Aorta (tissue), 5 donors: Measurements from ENCODE around the gene MRE11. TPM values are rescaled to one million over a fixed set of nuclear protein-coding genes. Genes with fewer than 3 reads are reported as not detected.
A peak's percentile ranks its signal among the peaks of the same experiment; 100 is the strongest.

Experiments used
- ATAC-seq: fragments of 200-7000 bp; cut with Tn5 transposase; one replicate; pipeline ENCODE4 v1.9.1; 2022; ENCODE audit warnings: moderate library complexity; ENCODE audit not compliant: low FRiP score
- DNase-seq, 2 donors: peaks; one replicate each; pipeline ENCODE4 v3.0.0-alpha.2; 2020
- H3K27ac ChIP-seq, 2 donors: one replicate each; pipeline ENCODE4 v1.5.1; 2013; ENCODE audit warnings: low read length in 2 of 2, mild to moderate bottlenecking in 2 of 2, moderate library complexity in 2 of 2, control low read depth in 1 of 2, inconsistent platforms in 1 of 2, low read depth in 1 of 2
- H3K27me3 ChIP-seq, 2 donors: one replicate each; pipeline ENCODE4 v1.6.1; 2013; ENCODE audit warnings: control low read depth in 1 of 2, low read length in 1 of 2, mild to moderate bottlenecking in 1 of 2, moderate library complexity in 1 of 2; ENCODE audit not compliant: insufficient read depth in 2 of 2, control insufficient read depth in 1 of 2
- H3K36me3 ChIP-seq, 2 donors: one replicate each; pipeline ENCODE4 v1.6.1; 2013; ENCODE audit warnings: control low read depth in 1 of 2, low read length in 1 of 2, mild to moderate bottlenecking in 1 of 2; ENCODE audit not compliant: insufficient read depth in 2 of 2, control insufficient read depth in 1 of 2
- H3K4me1 ChIP-seq, 2 donors: one replicate each; pipeline ENCODE4 v1.6.1; 2013; ENCODE audit warnings: low read length in 2 of 2, control low read depth in 1 of 2, mild to moderate bottlenecking in 1 of 2, moderate library complexity in 1 of 2; ENCODE audit not compliant: insufficient read depth in 2 of 2, control insufficient read depth in 1 of 2
- H3K4me3 ChIP-seq, 2 donors: one replicate each; pipeline ENCODE4 v1.5.1; 2013; ENCODE audit warnings: low read length in 2 of 2, control low read depth in 1 of 2, mild to moderate bottlenecking in 1 of 2
- H3K9me3 ChIP-seq: one replicate; pipeline ENCODE4 v1.6.1; 2013; ENCODE audit warnings: mild to moderate bottlenecking, low read length; ENCODE audit not compliant: control insufficient read depth
- WGBS, 2 donors: extraction: QIAGEN DNeasy Blood & Tissue Kit; methylation state at CpG; one replicate each; pipeline ENCODE4 v1.1.7; 2013; 5-methylcytosine and 5-hydroxymethylcytosine counted together
- intact Hi-C, 2 donors: fragments of 100-400 bp; cut with DNase I; formaldehyde crosslinking; loops; one replicate each; pipeline versions ENCODE4 v1.14.2 to v1.15.0; 2022
- long read RNA-seq, 2 donors: library from polyadenylated mRNA; unstranded; transcript quantifications; one replicate each; pipeline ENCODE4 v2.0.0, GENCODE V29; 2020 to 2021
- polyA plus RNA-seq, 2 donors: library from polyadenylated mRNA; stranded (reverse); fragments of 200-250 nt; gene quantifications; one replicate each; pipeline ENCODE4 v1.2.3, GENCODE V29; 2013
- total RNA-seq, 2 donors: library from RNA; stranded (reverse); fragmentation: NEBNext Ultra II Directional; extraction: Animal tissue kit (Norgen Biotek cat#: 25700); gene quantifications; one replicate each; pipeline ENCODE4 v1.2.1, GENCODE V29; 2021
- donor health status: healthy with polysubstance abuse.
- donor health status: Bipolar disorder and iron deficiency.
- donor health status: DM: no; HTN: no; CAD: no.
- donor health status: DM: no; HTN: no; CAD: no.
- donor health status: DM: yes; HTN: yes; CAD: no.

MRE11 gene
- 10 to 100 TPM; 16.0 to 27.9 TPM for total RNA-seq
- polyA plus RNA-seq: 1 to 10 TPM; 3.4 to 5.0 TPM
- long read RNA-seq, donor 1, full-length matches to known transcripts: 9 of 43 reads
- long read RNA-seq, donor 1, partial matches to known transcripts: 21 of 43 reads
- long read RNA-seq, donor 1, other reads (novel, unspliced or antisense): 13 of 43 reads
- long read RNA-seq, donor 2, partial matches to known transcripts: 2 of 14 reads
- long read RNA-seq, donor 2, other reads (novel, unspliced or antisense): 12 of 14 reads

GRCh38 chr11:94493281-94494125 is at the start of gene MRE11, which contains the start of gene ANKRD49:
MRE11 (minus strand) TSS chr11:94493844; CDS start chr11:94492801, 1,043 bp downstream.
ANKRD49 (plus strand) TSS chr11:94493984; CDS start chr11:94496694, 2,710 bp downstream.
- H3K36me3 ChIP-seq: peaks cover 0 to 3% of the 10 kb centered on the region in 2 donors
- ATAC-seq: peak; percentile 100
- 0% methylated on average over 55 of the region's 55 CpGs for WGBS, 2 donors
- intact Hi-C loops: loop anchor here in 1 of 2 donors (10.0 kb wide), 1 partner anchor 599 kb away; no protein-coding TSS in a partner anchor
- peak within 1 kb of the TSS; percentile 70 to 82 for H3K4me3 ChIP-seq
- no peaks in the 10 kb centered on the region for H3K27me3 ChIP-seq
- H3K27ac ChIP-seq: peak within 1 kb of the TSS in 1 of 2 donors; percentile 66
- no peaks in the 10 kb centered on the region for H3K9me3 ChIP-seq
- peak; percentile 98 for DNase-seq
- H3K4me1 ChIP-seq: no peaks in the 10 kb centered on the region

- ATAC-seq (no peak), DNase-seq (no peak)
- no peak overlapping the region for H3K4me3 ChIP-seq
- H3K9me3 ChIP-seq: no peaks in the 10 kb centered on the region
- intact Hi-C loops: no loop called here
- no peak overlapping the region for H3K27ac ChIP-seq
- no peaks in the 10 kb centered on the region for H3K36me3 ChIP-seq
- WGBS, 2 donors: 42 to 82% methylated on average over 1 of the region's 1 CpG
- H3K27me3 ChIP-seq: no peaks in the 10 kb centered on the region
- H3K4me1 ChIP-seq: peaks cover 0 to 3% of the 10 kb centered on the region in 2 donors
Observed at GRCh38 chr11:94539420-94539819, 45.8 kb upstream of the MRE11 start.

GRCh38 chr11:94537031-94537600 is 43.5 kb upstream of the MRE11 start:
- peaks cover 0 to 3% of the 10 kb centered on the region in 2 donors for H3K4me1 ChIP-seq
- DNase-seq: no peak
- no peak overlapping the region for H3K4me3 ChIP-seq
- peak; percentile 61 for ATAC-seq
- 3 to 4% methylated on average over 3 of the region's 3 CpGs for WGBS, 2 donors
- no peaks in the 10 kb centered on the region for H3K27me3 ChIP-seq
- H3K27ac ChIP-seq: peak overlapping the region; percentile 43 to 57
- no peaks in the 10 kb centered on the region for H3K36me3 ChIP-seq
- intact Hi-C loops: no loop called here
- H3K9me3 ChIP-seq: no peaks in the 10 kb centered on the region

- Histone ChIP-seq H3K27me3 (no peaks in the 10 kb centered on the region), H3K4me3 (no peak overlapping the region), H3K4me1 (peaks cover 0 to 3% of the 10 kb centered on the region in 2 donors), H3K9me3 (no peaks in the 10 kb centered on the region), H3K27ac (no peak overlapping the region), H3K36me3 (no peaks in the 10 kb centered on the region)
- no peak for ATAC-seq
- DNase-seq: no peak
- intact Hi-C loops: no loop called here
Observed at GRCh38 chr11:94536386-94536785, 42.7 kb upstream of the MRE11 start.

- intact Hi-C loops: no loop called here
- WGBS, 2 donors: 3 to 5% methylated on average over 6 of the region's 6 CpGs
- Histone ChIP-seq H3K9me3 (peaks cover 1% of the 10 kb centered on the region), H3K4me3 (peak overlapping the region in 1 of 2 donors; percentile 11), H3K4me1 (peaks cover 0 to 3% of the 10 kb centered on the region in 2 donors), H3K27ac (peak overlapping the region; percentile 64 to 87), H3K27me3 (no peaks in the 10 kb centered on the region), H3K36me3 (no peaks in the 10 kb centered on the region)
- peak; percentile 75 for ATAC-seq
- DNase-seq: peak in 1 of 2 donors; percentile 63
Observed at GRCh38 chr11:94533696-94534630, 40.3 kb upstream of the MRE11 start.

GRCh38 chr11:94533206-94533605 is 39.6 kb upstream of the MRE11 start:
- H3K27me3 ChIP-seq: no peaks in the 10 kb centered on the region
- DNase-seq: no peak
- peaks cover 1% of the 10 kb centered on the region for H3K9me3 ChIP-seq
- intact Hi-C loops: no loop called here
- H3K36me3 ChIP-seq: no peaks in the 10 kb centered on the region
- ATAC-seq: no peak
- WGBS, 2 donors: 43 to 54% methylated on average over 1 of the region's 1 CpG
- peaks cover 3 to 4% of the 10 kb centered on the region in 2 donors for H3K4me1 ChIP-seq
- H3K27ac ChIP-seq: peak overlapping the region in 1 of 2 donors; percentile 87
- H3K4me3 ChIP-seq: no peak overlapping the region

GRCh38 chr11:94532211-94532610 is 38.6 kb upstream of the MRE11 start:
- intact Hi-C loops: no loop called here
- Histone ChIP-seq H3K27me3 (no peaks in the 10 kb centered on the region), H3K27ac (no peak overlapping the region), H3K4me3 (no peak overlapping the region), H3K4me1 (peaks cover 3 to 4% of the 10 kb centered on the region in 2 donors), H3K9me3 (peaks cover 1% of the 10 kb centered on the region), H3K36me3 (no peaks in the 10 kb centered on the region)
- no peak for ATAC-seq
- DNase-seq: no peak
- WGBS, 2 donors: 83 to 90% methylated on average over 3 of the region's 3 CpGs

GRCh38 chr11:94528551-94528950 is 34.9 kb upstream of the MRE11 start:
- H3K27ac ChIP-seq: no peak overlapping the region
- H3K36me3 ChIP-seq: no peaks in the 10 kb centered on the region
- ATAC-seq: no peak
- no peak for DNase-seq
- peaks cover 1% of the 10 kb centered on the region for H3K9me3 ChIP-seq
- H3K4me1 ChIP-seq: peaks cover 3 to 10% of the 10 kb centered on the region in 2 donors
- H3K27me3 ChIP-seq: no peaks in the 10 kb centered on the region
- H3K4me3 ChIP-seq: no peak overlapping the region
- intact Hi-C loops: no loop called here
